ENCODE results near the gene SYT2. TPM values are rescaled to one million over a fixed set of nuclear protein-coding genes. Genes with fewer than 3 reads are reported as not detected.

SYT2 gene
- total and polyA plus RNA-seq, 9 of the 15 experiments (the other 6 are each of a cell fraction or from before 2014, with no cell fraction given) = not detected

- FAIRE-seq = peak; percentile 80
- in situ Hi-C loops (cut with MboI) = no loop called here
- under 1% methylated on average over 7 of the region's 7 CpGs for WGBS (ENCODE audit: insufficient coverage, low coverage, missing lambda C conversion rate)
- no peak for TF ChIP-seq ZNF140 (CRISPR knock-in tag; IDR thresholded peaks at IDR 0.05)
- no peak for TF ChIP-seq NR2C1 (IDR thresholded peaks at IDR 0.05)
- TF ChIP-seq NR2C1 (tag; IDR thresholded peaks at IDR 0.05) = no peak
- TF ChIP-seq SIRT6 (IDR thresholded peaks at IDR 0.05; ENCODE audit: low read depth, low read length) = no peak
- TF ChIP-seq TOE1 (IDR thresholded peaks at IDR 0.05; ENCODE audit: borderline replicate concordance) = no peak
- TF ChIP-seq TOE1 (CRISPR knock-in tag; IDR thresholded peaks at IDR 0.05; ENCODE audit: borderline replicate concordance, low read depth) = no peak
- TF ChIP-seq ZKSCAN8 (CRISPR knock-in tag; IDR thresholded peaks at IDR 0.05) = no peak
- no peak for TF ChIP-seq HNRNPH1 (optimal IDR thresholded peaks at IDR 0.05; ENCODE audit: low read depth, low read length)
- no peak for TF ChIP-seq MCM2 (IDR thresholded peaks at IDR 0.05; ENCODE audit: low read depth)
- no peak for TF ChIP-seq ZSCAN29 (IDR thresholded peaks at IDR 0.05)
- TF ChIP-seq STAT5A (IDR thresholded peaks at IDR 0.05; ENCODE audit: borderline replicate concordance, low read length) = no peak
- TF ChIP-seq ARNT (IDR thresholded peaks at IDR 0.05) = no peak
- TF ChIP-seq ZNF766 (CRISPR knock-in tag; conservative IDR thresholded peaks at IDR 0.05) = no peak
- peak; percentile 29 to 49 (median 31); a peak in 4 of 6 replicates for TF ChIP-seq CTCF (IDR thresholded peaks at IDR 0.05 in 2 of 3, conservative IDR thresholded peaks at IDR 0.05 in 1 of 3; ENCODE audit: insufficient read depth in 2 of 3, low read depth in 1 of 3, low read length in 3 of 3)
- no peak for TF ChIP-seq ATF2 (CRISPR knock-in tag; IDR thresholded peaks at IDR 0.05)
- no peak for TF ChIP-seq SMARCC2 (IDR thresholded peaks at IDR 0.05; ENCODE audit: low read depth)
- no peak for TF ChIP-seq GABPB1 (CRISPR knock-in tag; IDR thresholded peaks at IDR 0.05)
These were observed 53.2 kb downstream of the SYT2 start for GRCh38 chr1:202656951-202657646.

More at GRCh38 chr1:202656951-202657646, 53.2 kb downstream of the SYT2 start:
- BruUV-seq (replicated peaks) = no TSS peak
- CTCF ChIA-PET (ENCODE audit: low intra/inter-chr PET ratio) = no interaction called here
- peak; percentile 58 to 80 (median 70) for DNase-seq (ENCODE audit: extremely low read depth in 1 of 4, low spot score in 3 of 4)
- Histone ChIP-seq H3K36me3 (ENCODE audit: control insufficient read depth, insufficient read depth, low read length) (no peaks in the 10 kb centered on the region), H3K4me1 (replicated peaks in 1 of 2; ENCODE audit: control insufficient read depth in 2 of 2, insufficient read depth in 2 of 2, low read length in 2 of 2) (no peaks in the 10 kb centered on the region), H3K27me3 (ENCODE audit: control insufficient read depth in 2 of 2, insufficient read depth in 2 of 2, low read length in 2 of 2) (peaks cover 27 to 81% of the 10 kb centered on the region in 2 experiments), H3K27ac (ENCODE audit: extremely low read depth, low read depth, low read length) (no peak overlapping the region), H3K4me2 (ENCODE audit: insufficient read depth, low read length) (no peak overlapping the region), H3K9ac (ENCODE audit: insufficient read depth in 1 of 2, low read depth in 2 of 2, low read length in 2 of 2) (no peak overlapping the region), H3K9me3 (replicated peaks; ENCODE audit: control insufficient read depth, insufficient read depth, low read depth, low read length) (no peaks in the 10 kb centered on the region), H3K79me2 (ENCODE audit: control insufficient read depth, insufficient read depth, low read length) (no peaks in the 10 kb centered on the region), H3K9me1 (ENCODE audit: control insufficient read depth, insufficient read depth, low read length) (no peaks in the 10 kb centered on the region), H2AFZ (ENCODE audit: low read depth, low read length) (no peak overlapping the region), H4K20me1 (replicated peaks; ENCODE audit: control insufficient read depth, insufficient read depth, low read length) (peaks cover 33% of the 10 kb centered on the region), H3K4me3 (no peak overlapping the region)
- ATAC-seq = peak; percentile 83
- POLR2A ChIA-PET = interaction anchor here (0.6 to 1.4 kb wide), 3 partner anchors 9 to 30 kb away, joined by 3 to 4 read pairs (median 3); no protein-coding TSS in a partner anchor
- intact Hi-C loops (cut with micrococcal nuclease) = loop anchor here (5.0 kb wide), 1 partner anchor 35 kb away; no protein-coding TSS in a partner anchor
